ENCODE data around the gene CARD19.

GRCh38 chr9:93096811-93097382, 880 bp downstream of the CARD19 start:
- no peak for TF ChIP-seq CTCF (IDR thresholded peaks at IDR 0.05)
- TF ChIP-seq POLR2A (IDR thresholded peaks at IDR 0.05) = no peak
